CD4-positive, alpha-beta T cell treated with Interleukin-2 at 100 ng/mL for 4 hours (primary cell): ENCODE measurements around the gene LILRB4.
"Not testable (repeated sequence)": the region's sequence is repeated elsewhere in the genome, so short reads cannot be mapped to it uniquely, and the experiment has no call there.

Experiments used
- DNase-seq: peaks from one replicate; pipeline ENCODE4 v3.0.0-alpha.2; 2020; ENCODE audit warnings: low spot score

The LILRB4 gene

GRCh38 chr19:54662730-54663129, at the start of gene LILRB4:
Gene LILRB4, plus strand, starts transcription at chr19:54662985. Its CDS starts 49 bp downstream, at chr19:54663034.
- DNase-seq = no peak

- DNase-seq = no peak
Observed at GRCh38 chr19:54614726-54615125, 48.1 kb upstream of the LILRB4 start.

- DNase-seq = no peak
Observed at GRCh38 chr19:54616057-54616456, 46.7 kb upstream of the LILRB4 start.

GRCh38 chr19:54616821-54617560, 45.8 kb upstream of the LILRB4 start:
- DNase-seq = no peak

GRCh38 chr19:54620464-54620863, 42.3 kb upstream of the LILRB4 start:
- DNase-seq = no peak

GRCh38 chr19:54622431-54622830, 40.4 kb upstream of the LILRB4 start:
- DNase-seq = no peak

- not testable (repeated sequence) for DNase-seq
Observed at GRCh38 chr19:54624234-54624633, 38.6 kb upstream of the LILRB4 start.

GRCh38 chr19:54624934-54625730, 37.7 kb upstream of the LILRB4 start:
- not testable (repeated sequence) for DNase-seq

GRCh38 chr19:54626757-54627156, 36.0 kb upstream of the LILRB4 start:
- DNase-seq = no peak

GRCh38 chr19:54627912-54628311, 34.9 kb upstream of the LILRB4 start:
- DNase-seq = not testable (repeated sequence)

GRCh38 chr19:54630262-54630661, 32.5 kb upstream of the LILRB4 start, which contains the start of gene LILRB1:
Gene LILRB1, plus strand, starts transcription at chr19:54630484. Its CDS starts 590 bp downstream, at chr19:54631074.
- not testable (repeated sequence) for DNase-seq

- no peak for DNase-seq
Observed at GRCh38 chr19:54630782-54631181, 32.0 kb upstream of the LILRB4 start.

GRCh38 chr19:54631489-54632337, 31.1 kb upstream of the LILRB4 start:
- not testable (repeated sequence) for DNase-seq

GRCh38 chr19:54632517-54632916, 30.3 kb upstream of the LILRB4 start:
- not testable (repeated sequence) for DNase-seq

- DNase-seq = no peak
Observed at GRCh38 chr19:54633401-54633800, 29.4 kb upstream of the LILRB4 start.

- DNase-seq = not testable (repeated sequence)
Observed at GRCh38 chr19:54636081-54636480, 26.7 kb upstream of the LILRB4 start.

GRCh38 chr19:54638683-54639082, 24.1 kb upstream of the LILRB4 start:
- no peak for DNase-seq

GRCh38 chr19:54642953-54643352, 19.8 kb upstream of the LILRB4 start:
- not testable (repeated sequence) for DNase-seq

- DNase-seq = not testable (repeated sequence)
Observed at GRCh38 chr19:54643583-54643982, 19.2 kb upstream of the LILRB4 start.

- no peak for DNase-seq
Observed at GRCh38 chr19:54644056-54644455, 18.7 kb upstream of the LILRB4 start.

GRCh38 chr19:54646331-54646841, 16.4 kb upstream of the LILRB4 start:
- no peak for DNase-seq

GRCh38 chr19:54648129-54648528, 14.7 kb upstream of the LILRB4 start:
- DNase-seq = no peak
